Measurements from ENCODE around the gene E2F3.

E2F3 gene

DNA sequence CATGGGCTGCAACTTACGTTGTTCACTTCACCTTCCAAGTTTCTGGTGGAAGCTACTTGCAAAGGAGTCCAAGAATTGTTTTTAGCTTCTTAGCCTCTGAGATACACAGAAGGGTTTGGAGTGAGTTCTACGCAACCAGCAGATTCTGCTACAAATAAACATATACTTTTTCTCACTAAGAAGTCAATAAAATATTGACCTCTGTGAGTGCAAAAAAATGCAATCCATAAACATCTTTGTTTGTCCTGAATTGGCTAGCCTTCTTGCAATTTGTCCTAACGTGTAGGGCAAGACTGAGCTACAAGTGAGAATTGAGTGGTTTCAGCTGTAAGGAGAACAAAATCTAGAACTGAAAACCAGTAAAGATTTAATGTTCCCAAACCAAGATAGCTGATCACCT, 26.2 kb upstream of the E2F3 start:
- DNase-seq (ENCODE audit: low read depth) = no peak
- H3K4me3 ChIP-seq (ENCODE audit: low read length) = no peak overlapping the region
- TF ChIP-seq, protein P1, sequence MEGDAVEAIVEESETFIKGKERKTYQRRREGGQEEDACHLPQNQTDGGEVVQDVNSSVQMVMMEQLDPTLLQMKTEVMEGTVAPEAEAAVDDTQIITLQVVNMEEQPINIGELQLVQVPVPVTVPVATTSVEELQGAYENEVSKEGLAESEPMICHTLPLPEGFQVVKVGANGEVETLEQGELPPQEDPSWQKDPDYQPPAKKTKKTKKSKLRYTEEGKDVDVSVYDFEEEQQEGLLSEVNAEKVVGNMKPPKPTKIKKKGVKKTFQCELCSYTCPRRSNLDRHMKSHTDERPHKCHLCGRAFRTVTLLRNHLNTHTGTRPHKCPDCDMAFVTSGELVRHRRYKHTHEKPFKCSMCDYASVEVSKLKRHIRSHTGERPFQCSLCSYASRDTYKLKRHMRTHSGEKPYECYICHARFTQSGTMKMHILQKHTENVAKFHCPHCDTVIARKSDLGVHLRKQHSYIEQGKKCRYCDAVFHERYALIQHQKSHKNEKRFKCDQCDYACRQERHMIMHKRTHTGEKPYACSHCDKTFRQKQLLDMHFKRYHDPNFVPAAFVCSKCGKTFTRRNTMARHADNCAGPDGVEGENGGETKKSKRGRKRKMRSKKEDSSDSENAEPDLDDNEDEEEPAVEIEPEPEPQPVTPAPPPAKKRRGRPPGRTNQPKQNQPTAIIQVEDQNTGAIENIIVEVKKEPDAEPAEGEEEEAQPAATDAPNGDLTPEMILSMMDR (IDR thresholded peaks at IDR 0.05; ENCODE audit: insufficient read depth, low read depth, low read length, missing control alignments) = no peak

DNA sequence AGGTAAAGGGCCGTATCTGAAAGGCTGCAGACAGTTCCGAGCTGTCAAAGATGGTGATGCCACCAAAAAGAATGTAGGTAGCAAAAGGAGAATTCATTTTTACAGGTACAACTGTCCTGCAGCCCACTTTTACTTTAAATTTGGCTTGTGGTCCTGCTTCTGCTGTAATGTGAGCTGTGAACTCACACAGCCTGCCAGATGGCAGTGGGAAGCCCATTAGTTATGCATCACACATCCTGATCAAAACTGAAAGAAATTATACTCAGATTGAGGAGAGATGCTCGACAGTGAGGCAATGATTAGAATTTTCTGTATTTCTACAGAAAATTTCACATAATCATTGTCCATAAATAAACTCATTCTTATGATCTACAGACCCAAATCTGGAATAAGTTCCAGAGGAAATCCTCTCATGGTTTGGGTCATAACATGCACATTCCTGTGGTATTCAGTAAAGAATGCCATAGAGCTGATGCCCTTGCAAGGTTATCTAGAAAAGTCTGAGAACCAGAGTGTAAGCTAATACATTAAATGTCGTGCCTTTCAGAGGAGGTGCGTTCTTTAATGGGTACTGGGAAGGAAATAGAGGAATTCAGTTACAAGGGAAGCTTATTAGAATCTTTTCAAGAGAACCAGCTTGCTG, 23.9 kb upstream of the E2F3 start:
- TF ChIP-seq, protein P1 (IDR thresholded peaks at IDR 0.05; ENCODE audit: insufficient read depth, low read depth, low read length, missing control alignments) = no peak
- DNase-seq (ENCODE audit: low read depth) = no peak
- no peak overlapping the region for H3K4me3 ChIP-seq (ENCODE audit: low read length)

DNA sequence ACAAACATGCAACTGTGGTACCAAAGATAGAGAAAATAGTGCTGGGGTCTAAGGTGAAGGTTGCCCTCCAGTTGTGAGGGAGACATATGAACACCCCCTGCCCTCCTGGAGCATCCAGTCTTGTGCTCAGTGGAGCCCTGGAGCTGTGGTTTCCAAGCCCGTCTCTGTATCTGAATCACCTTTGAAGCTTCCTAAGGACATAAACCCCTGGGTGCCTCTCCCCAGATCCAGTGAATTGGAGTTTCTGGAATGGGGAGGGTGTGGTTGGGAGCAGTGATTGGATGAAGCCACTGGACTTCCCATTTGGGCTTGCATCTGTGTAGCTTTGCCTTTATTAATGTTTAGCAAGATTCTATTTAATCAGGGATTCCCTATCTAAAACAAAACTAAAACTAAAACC, 22.4 kb upstream of the E2F3 start:
- H3K4me3 ChIP-seq (ENCODE audit: low read length) = no peak overlapping the region
- TF ChIP-seq, protein P1 (IDR thresholded peaks at IDR 0.05; ENCODE audit: insufficient read depth, low read depth, low read length, missing control alignments) = no peak
- DNase-seq (ENCODE audit: low read depth) = no peak

DNA sequence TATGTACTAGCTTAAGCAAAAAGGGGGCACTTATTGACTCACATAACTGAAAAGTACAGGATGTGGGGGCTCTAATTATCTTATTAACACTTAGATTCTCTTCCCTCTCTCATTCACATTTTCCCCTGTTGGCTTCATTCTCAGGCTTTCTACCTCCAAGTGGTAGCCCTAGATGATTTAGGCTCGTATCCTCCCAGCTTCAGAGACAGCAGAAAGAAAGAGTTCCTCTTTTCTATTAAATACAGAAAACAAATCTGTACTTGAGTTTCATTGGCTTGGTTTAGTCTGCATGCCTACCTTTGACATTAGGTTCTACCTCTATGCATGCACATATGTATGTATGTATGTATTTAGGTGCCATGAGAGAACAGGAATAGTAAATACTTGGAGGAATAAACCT, 15.5 kb upstream of the E2F3 start:
- TF ChIP-seq, protein P1 (IDR thresholded peaks at IDR 0.05; ENCODE audit: insufficient read depth, low read depth, low read length, missing control alignments) = no peak
- no peak overlapping the region for H3K4me3 ChIP-seq (ENCODE audit: low read length)
- DNase-seq (ENCODE audit: low read depth) = no peak

DNA sequence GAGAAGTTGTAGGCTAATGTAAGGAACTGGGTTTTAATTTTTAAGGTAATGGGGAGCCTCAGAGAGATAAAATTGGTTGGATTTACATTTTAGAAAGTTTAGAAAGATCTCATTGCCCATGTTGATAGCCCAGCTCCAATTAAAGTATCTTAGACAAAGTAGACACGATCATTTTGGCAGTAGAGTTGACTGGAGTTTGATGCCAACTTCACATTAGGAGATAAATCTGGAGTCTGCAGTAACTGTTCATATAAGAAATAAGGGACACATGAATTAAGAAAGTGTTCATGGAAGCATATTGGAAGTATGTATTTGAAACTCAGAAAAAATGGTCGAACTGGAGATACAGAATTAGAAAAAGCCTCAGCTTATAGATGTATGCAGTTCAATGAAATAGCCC, 12.6 kb upstream of the E2F3 start:
- DNase-seq (ENCODE audit: low read depth) = no peak
- H3K4me3 ChIP-seq (ENCODE audit: low read length) = no peak overlapping the region
- TF ChIP-seq, protein P1 (IDR thresholded peaks at IDR 0.05; ENCODE audit: insufficient read depth, low read depth, low read length, missing control alignments) = no peak

DNA sequence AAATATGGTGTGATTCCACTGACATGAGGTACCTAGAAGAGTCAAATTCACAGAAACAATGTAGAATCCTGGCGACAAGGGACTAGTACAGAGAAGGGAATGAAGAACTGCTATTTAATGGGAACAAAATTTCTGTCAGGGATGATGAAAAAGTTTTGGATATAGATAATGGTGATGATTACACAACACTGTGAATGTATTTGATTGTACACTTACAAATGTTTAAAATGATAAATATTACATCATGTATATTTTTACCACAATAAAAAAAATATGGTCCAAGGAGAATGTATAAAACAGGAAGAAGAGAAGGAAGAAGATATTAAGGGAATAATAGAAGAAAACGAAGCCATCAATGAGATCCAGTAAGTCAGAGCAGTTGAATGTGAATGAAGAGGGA, 8.4 kb upstream of the E2F3 start:
- no peak for DNase-seq (ENCODE audit: low read depth)
- H3K4me3 ChIP-seq (ENCODE audit: low read length) = no peak overlapping the region
- TF ChIP-seq, protein P1 (IDR thresholded peaks at IDR 0.05; ENCODE audit: insufficient read depth, low read depth, low read length, missing control alignments) = no peak

DNA sequence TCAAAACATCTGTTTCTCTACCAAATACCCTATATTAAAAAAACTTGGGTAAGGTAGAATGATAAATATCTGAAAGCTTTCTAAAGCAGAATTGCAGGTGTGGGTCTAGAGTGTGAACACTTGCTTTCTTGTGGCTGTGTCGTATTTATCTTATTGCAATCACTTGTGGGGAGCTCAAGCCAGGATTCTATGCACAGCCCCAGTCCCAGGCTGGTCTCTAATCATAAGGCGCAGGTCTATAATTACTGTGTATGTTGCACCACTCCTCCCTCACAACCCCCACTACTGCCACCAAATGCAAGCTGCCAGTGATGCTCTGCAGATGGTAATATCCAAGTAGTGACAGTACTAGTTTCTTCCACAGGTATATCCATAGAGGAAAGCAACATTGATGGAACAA, 2.2 kb upstream of the E2F3 start:
- H3K4me3 ChIP-seq (ENCODE audit: low read length) = no peak overlapping the region
- DNase-seq (ENCODE audit: low read depth) = no peak
- TF ChIP-seq, protein P1 (IDR thresholded peaks at IDR 0.05; ENCODE audit: insufficient read depth, low read depth, low read length, missing control alignments) = no peak

Measured in epithelial cell of esophagus (primary cell).